SU-DHL-6 (cell line): ENCODE measurements around the gene ACTL7A.

Experiments used
- H2AFZ ChIP-seq: fragments of 200-600 bp; sonication (generic); 2 replicates; pipeline ENCODE4 v1.6.1; 2014; ENCODE audit warnings: low read depth, mild to moderate bottlenecking, moderate library complexity, mixed read lengths, antibody characterized with exemption, low read length; ENCODE audit not compliant: severe bottlenecking
- H3F3A ChIP-seq: fragments of 200-600 bp; shearing (Covaris generic); 2 replicates; pipeline ENCODE4 v1.6.0; 2016; ENCODE audit warnings: antibody characterized with exemption, mild to moderate bottlenecking; ENCODE audit not compliant: insufficient read depth
- H3K27ac ChIP-seq: fragments of 200-600 bp; sonication (generic); 2 replicates; pipeline ENCODE4 v1.5.1; 2016; ENCODE audit warnings: low read depth, mild to moderate bottlenecking, low read length, moderate library complexity, mixed read lengths
- H3K27me3 ChIP-seq: fragments of 200-600 bp; sonication (generic), shearing (Covaris generic); 2 replicates; pipeline ENCODE4 v1.6.0; 2014; ENCODE audit warnings: mild to moderate bottlenecking, low read length
- H3K36me3 ChIP-seq: fragments of 200-600 bp; sonication (generic); 2 replicates; pipeline ENCODE4 v1.6.1; 2014; ENCODE audit warnings: mild to moderate bottlenecking, low read length, mixed read lengths
- H3K4me2 ChIP-seq: fragments of 300-600, 200-600 bp; shearing (Covaris generic), sonication (generic); 2 replicates; pipeline ENCODE4 v1.6.0; 2014; ENCODE audit warnings: low read length, low read depth, mild to moderate bottlenecking; ENCODE audit not compliant: poor library complexity, severe bottlenecking
- H3K4me3 ChIP-seq: fragments of 200-600 bp; sonication (generic); 2 replicates; pipeline ENCODE4 v1.5.1; 2014; ENCODE audit warnings: antibody characterized with exemption, low read length, mild to moderate bottlenecking, mixed read lengths; ENCODE audit not compliant: insufficient read depth, poor library complexity, severe bottlenecking
- H3K79me2 ChIP-seq: fragments of 200-600 bp; sonication (generic); 2 replicates; pipeline ENCODE4 v1.6.1; 2014; ENCODE audit warnings: mild to moderate bottlenecking, low read length, moderate library complexity; ENCODE audit not compliant: insufficient read depth
- H3K9ac ChIP-seq: fragments of 200-600 bp; sonication (generic); 2 replicates; pipeline ENCODE4 v1.7.0; 2014; ENCODE audit warnings: mild to moderate bottlenecking, low read length
- H3K9me2 ChIP-seq: fragments of 200-600 bp; sonication (generic); replicated peaks from 2 replicates; pipeline ENCODE4 v1.6.1; 2014; ENCODE audit warnings: low read length; ENCODE audit not compliant: insufficient read depth
- H3K9me3 ChIP-seq: fragments of 200-600 bp; sonication (generic); 2 replicates; pipeline ENCODE4 v1.6.1; 2014; ENCODE audit warnings: low read length, mixed read lengths; ENCODE audit not compliant: insufficient read depth
- H4K20me1 ChIP-seq: fragments of 200-600 bp; sonication (generic); 2 replicates; pipeline ENCODE4 v1.6.1; 2014; ENCODE audit warnings: low read depth, mild to moderate bottlenecking, antibody characterized with exemption, low read length, moderate library complexity, mixed read lengths
- EZH2phosphoT487 ChIP-seq: fragments of 200-600 bp; sonication (generic), shearing (Covaris generic); conservative IDR thresholded peaks from 2 replicates; pipeline ENCODE4 v1.6.1; 2018; ENCODE audit warnings: mild to moderate bottlenecking, antibody characterized with exemption, low read length, moderate library complexity, mixed read lengths
- TF ChIP-seq, protein P1 (sequence below): fragments of 200-600 bp; sonication (generic); IDR thresholded peaks from one replicate; pipeline ENCODE4 v1.5.1; 2017; ENCODE audit warnings: antibody characterized with exemption, mild to moderate bottlenecking, low read length, moderate library complexity; ENCODE audit not compliant: insufficient read depth, poor library complexity, severe bottlenecking

The ACTL7A gene

DNA sequence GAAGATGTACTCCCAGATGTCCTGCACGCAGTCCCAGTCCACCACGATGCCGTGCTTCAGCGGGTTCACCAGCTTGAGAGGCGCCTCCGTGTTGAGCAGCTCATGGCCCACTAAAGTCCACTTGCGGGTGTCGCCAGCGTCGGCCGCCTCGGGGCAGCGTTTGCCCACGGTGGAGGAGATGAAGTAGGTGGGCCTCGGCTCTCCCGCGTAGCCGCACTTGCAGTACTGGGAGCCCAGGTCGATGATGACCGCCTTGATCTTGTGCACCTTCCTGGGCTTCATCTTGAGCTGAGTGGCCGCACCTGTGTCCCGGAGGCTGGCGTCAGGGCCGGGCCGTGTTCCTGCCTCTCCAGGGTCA, 6.6 kb upstream of the ACTL7A start:
- H3F3A ChIP-seq, result no peaks in the 10 kb centered on the region
- no peaks in the 10 kb centered on the region for H3K27me3 ChIP-seq
- H3K4me3 ChIP-seq, result no peak overlapping the region
- no peak overlapping the region for H3K9ac ChIP-seq
- no peaks in the 10 kb centered on the region for H3K9me2 ChIP-seq
- no peaks in the 10 kb centered on the region for H3K79me2 ChIP-seq
- no peaks in the 10 kb centered on the region for H4K20me1 ChIP-seq
- H3K27ac ChIP-seq, result no peak overlapping the region
- no peak overlapping the region for H2AFZ ChIP-seq
- H3K36me3 ChIP-seq, result no peaks in the 10 kb centered on the region
- TF ChIP-seq, protein P1, sequence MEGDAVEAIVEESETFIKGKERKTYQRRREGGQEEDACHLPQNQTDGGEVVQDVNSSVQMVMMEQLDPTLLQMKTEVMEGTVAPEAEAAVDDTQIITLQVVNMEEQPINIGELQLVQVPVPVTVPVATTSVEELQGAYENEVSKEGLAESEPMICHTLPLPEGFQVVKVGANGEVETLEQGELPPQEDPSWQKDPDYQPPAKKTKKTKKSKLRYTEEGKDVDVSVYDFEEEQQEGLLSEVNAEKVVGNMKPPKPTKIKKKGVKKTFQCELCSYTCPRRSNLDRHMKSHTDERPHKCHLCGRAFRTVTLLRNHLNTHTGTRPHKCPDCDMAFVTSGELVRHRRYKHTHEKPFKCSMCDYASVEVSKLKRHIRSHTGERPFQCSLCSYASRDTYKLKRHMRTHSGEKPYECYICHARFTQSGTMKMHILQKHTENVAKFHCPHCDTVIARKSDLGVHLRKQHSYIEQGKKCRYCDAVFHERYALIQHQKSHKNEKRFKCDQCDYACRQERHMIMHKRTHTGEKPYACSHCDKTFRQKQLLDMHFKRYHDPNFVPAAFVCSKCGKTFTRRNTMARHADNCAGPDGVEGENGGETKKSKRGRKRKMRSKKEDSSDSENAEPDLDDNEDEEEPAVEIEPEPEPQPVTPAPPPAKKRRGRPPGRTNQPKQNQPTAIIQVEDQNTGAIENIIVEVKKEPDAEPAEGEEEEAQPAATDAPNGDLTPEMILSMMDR, result no peak
- TF ChIP-seq EZH2phosphoT487, result no peak
- H3K9me3 ChIP-seq, result no peaks in the 10 kb centered on the region
- H3K4me2 ChIP-seq, result no peak overlapping the region

DNA sequence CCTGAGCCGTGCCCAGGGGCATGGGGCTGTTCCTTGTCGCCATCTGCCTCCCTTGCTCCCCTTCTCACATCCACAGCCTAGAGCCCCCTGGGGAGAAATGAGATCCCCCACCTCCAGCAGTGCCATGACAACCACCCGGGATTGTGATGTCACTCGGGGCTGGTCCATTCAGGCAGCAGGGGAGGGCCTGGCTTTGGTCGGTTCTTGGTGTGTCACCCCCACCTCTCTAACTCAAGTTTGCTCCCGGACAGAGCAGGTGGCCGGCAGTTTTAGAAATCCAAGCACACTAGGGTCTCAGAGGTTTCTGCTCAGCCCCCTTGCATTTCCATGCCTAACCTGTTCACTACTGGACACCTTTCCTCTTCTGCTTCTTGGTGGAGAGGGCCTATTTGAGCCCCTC, 6.2 kb upstream of the ACTL7A start, which contains the start of gene ACTL7B:
Gene ACTL7B, minus strand, starts transcription at position 99 of the 400 bp plus-strand sequence. Its CDS starts 56 bp downstream, at position 43.
- Histone ChIP-seq H3K79me2 (no peaks in the 10 kb centered on the region), H3K9me3 (no peaks in the 10 kb centered on the region)

DNA sequence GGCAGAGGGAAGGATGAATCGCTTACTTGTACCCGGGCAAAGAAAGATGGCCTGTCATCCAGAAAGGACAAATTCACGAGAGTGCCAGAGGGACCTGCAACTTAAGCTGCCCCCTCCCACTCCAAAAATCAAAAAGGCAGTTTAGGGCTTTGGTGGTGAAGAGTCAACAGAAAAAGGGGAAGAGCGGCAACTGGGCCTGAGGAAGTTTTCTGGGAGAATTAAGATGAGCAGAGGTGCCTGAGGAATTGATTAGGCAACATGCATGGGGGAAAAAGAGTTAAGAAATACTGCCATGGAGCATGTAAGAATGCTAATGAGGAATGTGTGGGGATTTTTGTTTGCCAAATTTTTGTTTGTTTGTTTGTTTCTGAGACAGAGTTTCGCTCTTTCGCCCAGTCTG, 4.5 kb upstream of the ACTL7A start:
- Histone ChIP-seq H3K27me3 (no peaks in the 10 kb centered on the region), H2AFZ (no peak overlapping the region), H3K36me3 (no peaks in the 10 kb centered on the region), H3K27ac (no peak overlapping the region), H3K79me2 (no peaks in the 10 kb centered on the region), H3K4me2 (no peak overlapping the region), H3K9ac (no peak overlapping the region), H3K9me3 (no peaks in the 10 kb centered on the region), H4K20me1 (no peaks in the 10 kb centered on the region), H3K4me3 (no peak overlapping the region), H3K9me2 (no peaks in the 10 kb centered on the region), H3F3A (no peaks in the 10 kb centered on the region)
- TF ChIP-seq, protein P1, result no peak
- TF ChIP-seq EZH2phosphoT487, result no peak

More for the DNA sequence above, 6.2 kb upstream of the ACTL7A start, which contains the start of gene ACTL7B:
- no peak within 1 kb of the TSS for H3K4me2 ChIP-seq
- H3F3A ChIP-seq, result no peaks in the 10 kb centered on the region
- H3K4me3 ChIP-seq, result no peak within 1 kb of the TSS
- no peak for TF ChIP-seq EZH2phosphoT487
- H3K27me3 ChIP-seq, result no peaks in the 10 kb centered on the region
- H3K36me3 ChIP-seq, result no peaks in the 10 kb centered on the region
- no peak within 1 kb of the TSS for H2AFZ ChIP-seq
- H3K9me2 ChIP-seq, result no peaks in the 10 kb centered on the region
- H3K9ac ChIP-seq, result no peak within 1 kb of the TSS
- no peak within 1 kb of the TSS for H3K27ac ChIP-seq
- H4K20me1 ChIP-seq, result no peaks in the 10 kb centered on the region

DNA sequence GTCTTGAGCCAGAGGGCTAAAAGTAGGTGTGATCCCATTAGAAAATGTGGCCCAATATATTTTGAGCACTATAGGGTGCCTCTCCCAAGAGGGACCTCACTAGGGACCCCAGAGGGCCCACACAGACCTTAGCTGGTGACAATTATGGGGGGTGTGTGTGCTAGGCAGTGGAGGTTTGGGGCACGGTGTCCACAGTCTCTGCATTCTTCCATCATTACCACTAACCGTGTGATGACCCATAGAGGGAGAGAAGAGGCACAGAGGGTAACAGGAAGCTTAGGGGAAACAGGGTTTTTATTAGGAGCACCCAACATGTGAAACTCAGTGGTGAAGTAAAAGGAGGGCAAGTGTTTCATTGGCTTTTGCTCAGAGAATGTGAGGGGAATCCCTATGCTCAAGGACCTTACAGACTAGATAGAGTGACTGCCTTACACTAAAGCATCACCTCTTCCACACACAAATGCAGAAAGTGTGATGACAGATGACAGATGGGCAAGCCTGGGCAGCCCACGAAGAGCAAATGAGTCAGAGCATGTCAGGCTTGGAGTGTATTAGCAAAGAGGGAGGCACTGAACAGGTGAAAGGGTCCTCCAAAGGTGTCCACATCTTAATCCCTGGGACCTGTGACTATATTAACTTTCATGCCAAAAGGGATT, 2.5 kb upstream of the ACTL7A start:
- Histone ChIP-seq H3K36me3 (no peaks in the 10 kb centered on the region), H2AFZ (no peak overlapping the region), H3F3A (no peaks in the 10 kb centered on the region), H3K9me2 (no peaks in the 10 kb centered on the region), H3K27me3 (no peaks in the 10 kb centered on the region), H3K9me3 (no peaks in the 10 kb centered on the region), H3K4me3 (no peak overlapping the region), H3K79me2 (no peaks in the 10 kb centered on the region), H3K27ac (no peak overlapping the region), H3K9ac (no peak overlapping the region), H4K20me1 (no peaks in the 10 kb centered on the region), H3K4me2 (no peak overlapping the region)
- TF ChIP-seq, protein P1, result no peak
- TF ChIP-seq EZH2phosphoT487, result no peak
